GM12864 (cell line): ENCODE data around the gene SEC14L5.
A peak's percentile ranks its signal among the peaks of the same experiment; 100 is the strongest.
"Not testable (repeated sequence)": the region's sequence is repeated elsewhere in the genome, so short reads cannot be mapped to it uniquely, and the experiment has no call there.

Experiments used
- DNase-seq: peaks from one replicate; pipeline ENCODE4 v3.0.0-alpha.2; 2011; ENCODE audit warnings: low read depth
- H3K4me3 ChIP-seq: 2 replicates; pipeline ENCODE4 v1.5.1; 2011; ENCODE audit warnings: mild to moderate bottlenecking, low read depth, low read length, control low read depth
- CTCF ChIP-seq: IDR thresholded peaks from 2 replicates; pipeline ENCODE4 v1.5.1; 2011; ENCODE audit warnings: low read depth, mild to moderate bottlenecking, moderate library complexity, low read length, control low read depth, inconsistent platforms; ENCODE audit errors: missing control alignments

Gene SEC14L5

GRCh38 chr16:5035909-5036227 lies 77.7 kb downstream of the SEC14L5 start:
- TF ChIP-seq CTCF = no peak
- H3K4me3 ChIP-seq = no peak overlapping the region
- DNase-seq = no peak

GRCh38 chr16:5036228-5037156 lies 78.4 kb downstream of the SEC14L5 start:
- H3K4me3 ChIP-seq = no peak overlapping the region
- no peak for DNase-seq
- TF ChIP-seq CTCF = no peak

GRCh38 chr16:5040451-5040850 lies 82.3 kb downstream of the SEC14L5 start:
- no peak for TF ChIP-seq CTCF
- no peak overlapping the region for H3K4me3 ChIP-seq
- no peak for DNase-seq

GRCh38 chr16:5041600-5042133 lies 83.5 kb downstream of the SEC14L5 start:
- DNase-seq = peak; percentile 77
- no peak overlapping the region for H3K4me3 ChIP-seq
- TF ChIP-seq CTCF = no peak

GRCh38 chr16:5042574-5043171 lies 84.5 kb downstream of the SEC14L5 start:
- no peak for TF ChIP-seq CTCF
- no peak for DNase-seq

GRCh38 chr16:5044011-5044540 lies 85.9 kb downstream of the SEC14L5 start:
- H3K4me3 ChIP-seq = no peak overlapping the region
- TF ChIP-seq CTCF = no peak
- no peak for DNase-seq

More at GRCh38 chr16:5042574-5043171, 84.5 kb downstream of the SEC14L5 start:
- no peak overlapping the region for H3K4me3 ChIP-seq

GRCh38 chr16:5044581-5044980 lies 86.5 kb downstream of the SEC14L5 start:
- not testable (repeated sequence) for DNase-seq, H3K4me3 ChIP-seq
